ENCODE measurements around the gene ARMH3. TPM values are rescaled to one million over a fixed set of nuclear protein-coding genes. Genes with fewer than 3 reads are reported as not detected.

ARMH3 gene
- total RNA-seq, 1 experiment from 2014 or later, result 17.1 TPM

GRCh38 chr10:101812606-101813005, 243.4 kb downstream of the ARMH3 start:
- Mint-ChIP-seq H3K27ac (peak overlapping the region; percentile 70; the same call in 1 of the 2 replicates), H3K27me3 (ENCODE audit: low read depth) (no peaks in the 10 kb centered on the region), H3K4me1 (peaks cover 34% of the 10 kb centered on the region), H3K4me3 (no peak overlapping the region), H3K36me3 (peaks cover 41% of the 10 kb centered on the region), H3K9me3 (no peaks in the 10 kb centered on the region)
- ATAC-seq (no peak), DNase-seq (ENCODE audit: low spot score) (no peak)
- no peak for TF ChIP-seq PRRX2 (CRISPR knock-in tag; IDR thresholded peaks at IDR 0.05)
- TF ChIP-seq CBFB (CRISPR knock-in tag; IDR thresholded peaks at IDR 0.05; ENCODE audit: low read depth), result no peak
- no peak for TF ChIP-seq ZNF219 (CRISPR knock-in tag; IDR thresholded peaks at IDR 0.05; ENCODE audit: borderline replicate concordance)
- TF ChIP-seq ESRRA (CRISPR knock-in tag; IDR thresholded peaks at IDR 0.05; ENCODE audit: borderline replicate concordance), result no peak
- no peak for TF ChIP-seq SMAD3 (CRISPR knock-in tag; IDR thresholded peaks at IDR 0.05; ENCODE audit: borderline replicate concordance)
- no peak for TF ChIP-seq STAT6 (CRISPR knock-in tag; conservative IDR thresholded peaks at IDR 0.05; ENCODE audit: low read depth)
- TF ChIP-seq ARID4B (CRISPR knock-in tag; IDR thresholded peaks at IDR 0.05; ENCODE audit: borderline replicate concordance), result no peak
- no peak for TF ChIP-seq E2F4 (CRISPR knock-in tag; IDR thresholded peaks at IDR 0.05; ENCODE audit: borderline replicate concordance, low read depth)
- no peak for TF ChIP-seq MAX (CRISPR knock-in tag; IDR thresholded peaks at IDR 0.05)
- TF ChIP-seq ETV6 (CRISPR knock-in tag; IDR thresholded peaks at IDR 0.05), result no peak
- TF ChIP-seq PRDM15 (CRISPR knock-in tag; IDR thresholded peaks at IDR 0.05), result no peak
- TF ChIP-seq, protein P1, sequence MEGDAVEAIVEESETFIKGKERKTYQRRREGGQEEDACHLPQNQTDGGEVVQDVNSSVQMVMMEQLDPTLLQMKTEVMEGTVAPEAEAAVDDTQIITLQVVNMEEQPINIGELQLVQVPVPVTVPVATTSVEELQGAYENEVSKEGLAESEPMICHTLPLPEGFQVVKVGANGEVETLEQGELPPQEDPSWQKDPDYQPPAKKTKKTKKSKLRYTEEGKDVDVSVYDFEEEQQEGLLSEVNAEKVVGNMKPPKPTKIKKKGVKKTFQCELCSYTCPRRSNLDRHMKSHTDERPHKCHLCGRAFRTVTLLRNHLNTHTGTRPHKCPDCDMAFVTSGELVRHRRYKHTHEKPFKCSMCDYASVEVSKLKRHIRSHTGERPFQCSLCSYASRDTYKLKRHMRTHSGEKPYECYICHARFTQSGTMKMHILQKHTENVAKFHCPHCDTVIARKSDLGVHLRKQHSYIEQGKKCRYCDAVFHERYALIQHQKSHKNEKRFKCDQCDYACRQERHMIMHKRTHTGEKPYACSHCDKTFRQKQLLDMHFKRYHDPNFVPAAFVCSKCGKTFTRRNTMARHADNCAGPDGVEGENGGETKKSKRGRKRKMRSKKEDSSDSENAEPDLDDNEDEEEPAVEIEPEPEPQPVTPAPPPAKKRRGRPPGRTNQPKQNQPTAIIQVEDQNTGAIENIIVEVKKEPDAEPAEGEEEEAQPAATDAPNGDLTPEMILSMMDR (IDR thresholded peaks at IDR 0.05), result no peak
- TF ChIP-seq ZNF121 (CRISPR knock-in tag; IDR thresholded peaks at IDR 0.05), result no peak
- TF ChIP-seq ZNF671 (CRISPR knock-in tag; IDR thresholded peaks at IDR 0.05), result no peak
- no peak for TF ChIP-seq OVOL2 (CRISPR knock-in tag; IDR thresholded peaks at IDR 0.05; ENCODE audit: borderline replicate concordance)
- no peak for TF ChIP-seq ZMAT4 (CRISPR knock-in tag; IDR thresholded peaks at IDR 0.05)
- TF ChIP-seq TP53 (CRISPR knock-in tag; IDR thresholded peaks at IDR 0.05), result no peak
- CTCF ChIA-PET, result no interaction called here
- POLR2A ChIA-PET, result interaction anchor here (1.0 kb wide), 1 partner anchor 16 kb away, joined by 3 read pairs; no protein-coding TSS in a partner anchor
